RWPE1 (cell line): ENCODE measurements around the gene HS3ST6.

Source experiments
- CTCF ChIA-PET: fragments of 350-600 bp; sonication (Branson Sonifier 250); formaldehyde crosslinking; extraction: SDS; loops from one replicate; lab custom pipeline; 2021; lab: Yijun Ruan, JAX
- POLR2A ChIA-PET: fragments of 400-600 bp; formaldehyde crosslinking; extraction: SDS; loops from one replicate; lab custom pipeline; 2020; ENCODE audit warnings: antibody characterized with exemption; ENCODE audit not compliant: low non-redundant PET; lab: Yijun Ruan, JAX
- DNase-seq: peaks from one replicate; pipeline ENCODE4 v3.0.0; 2012; ENCODE audit warnings: low spot score
- H3K27ac ChIP-seq: fragments of 450-650 bp; 2 replicates; pipeline ENCODE4 v1.5.1; 2017
- CTCF ChIP-seq: fragments of 450-650 bp; conservative IDR thresholded peaks from 2 replicates; pipeline ENCODE4 v1.5.1; 2017; ENCODE audit warnings: low read depth, mild to moderate bottlenecking

The HS3ST6 gene

GRCh38 chr16:1906846-1907165 is 11.4 kb downstream of the HS3ST6 start:
- ChIA-PET CTCF (interaction anchor here (1.1 to 1.2 kb wide), 2 partner anchors 22 to 46 kb away, joined by 4 read pairs; no protein-coding TSS in a partner anchor), POLR2A (no interaction called here)
- no peak for DNase-seq
- H3K27ac ChIP-seq, result no peak overlapping the region
- no peak for TF ChIP-seq CTCF

- CTCF ChIA-PET, result interaction anchor here (1.1 to 1.2 kb wide), 2 partner anchors 23 to 45 kb away, joined by 4 read pairs; no protein-coding TSS in a partner anchor
Measured at GRCh38 chr16:1906055-1906845, 12.0 kb downstream of the HS3ST6 start.

GRCh38 chr16:1903845-1904840 is 14.1 kb downstream of the HS3ST6 start:
- no peak for DNase-seq
- no peak overlapping the region for H3K27ac ChIP-seq
- TF ChIP-seq CTCF, result no peak
- POLR2A ChIA-PET, result no interaction called here
- CTCF ChIA-PET, result no interaction called here

More at GRCh38 chr16:1906055-1906845, 12.0 kb downstream of the HS3ST6 start:
- TF ChIP-seq CTCF, result no peak
- no peak overlapping the region for H3K27ac ChIP-seq
- DNase-seq, result no peak
- POLR2A ChIA-PET, result no interaction called here

- H3K27ac ChIP-seq, result no peak overlapping the region
- TF ChIP-seq CTCF, result no peak
- no peak for DNase-seq
- ChIA-PET CTCF (no interaction called here), POLR2A (no interaction called here)
Measured at GRCh38 chr16:1903220-1903574, 15.0 kb downstream of the HS3ST6 start.

GRCh38 chr16:1902547-1903219 is 15.5 kb downstream of the HS3ST6 start:
- CTCF ChIA-PET, result interaction anchor here (0.6 to 0.7 kb wide), 2 partner anchors 26 to 29 kb away, joined by 3 read pairs; no protein-coding TSS in a partner anchor
- POLR2A ChIA-PET, result no interaction called here
- no peak for TF ChIP-seq CTCF
- DNase-seq, result no peak
- H3K27ac ChIP-seq, result no peak overlapping the region

- ChIA-PET CTCF (interaction anchor here (1.0 kb wide), 2 partner anchors 29 to 31 kb away, joined by 3 to 4 read pairs; no protein-coding TSS in a partner anchor), POLR2A (interaction anchor here (0.6 to 0.9 kb wide), 2 partner anchors 35 to 43 kb away, joined by 3 to 4 read pairs; partner anchors contain the start of gene MSRB1)
- DNase-seq, result peak; percentile 35
- no peak for TF ChIP-seq CTCF
- no peak overlapping the region; the same call in 1 of the 2 replicates for H3K27ac ChIP-seq
Measured at GRCh38 chr16:1900452-1900774, 17.8 kb downstream of the HS3ST6 start.
